Mesendoderm (in vitro differentiated cells): ENCODE measurements around the gene PGGT1B.

Source experiments
- DNase-seq: peaks from one replicate; pipeline ENCODE4 v3.0.0; 2013
- H2AK5ac ChIP-seq: 2 replicates; pipeline ENCODE4 v1.6.1; 2013; ENCODE audit warnings: low read length, inconsistent platforms
- H2BK120ac ChIP-seq: 2 replicates; pipeline ENCODE4 v1.6.1; 2013; ENCODE audit warnings: low read depth, mild to moderate bottlenecking, low read length, moderate library complexity, mixed read lengths
- H2BK15ac ChIP-seq: replicated peaks from 2 replicates; pipeline ENCODE4 v1.6.1; 2013; ENCODE audit warnings: low read depth, mild to moderate bottlenecking, moderate library complexity
- H2BK5ac ChIP-seq: 2 replicates; pipeline ENCODE4 v1.6.1; 2013; ENCODE audit warnings: low read length, inconsistent platforms
- H3K18ac ChIP-seq: 2 replicates; pipeline ENCODE4 v1.6.1; 2013; ENCODE audit warnings: mild to moderate bottlenecking, low read length, mixed read lengths
- H3K23ac ChIP-seq: one replicate; pipeline ENCODE4 v1.6.1; 2013; ENCODE audit warnings: low read length
- H3K27ac ChIP-seq: 2 replicates; pipeline ENCODE4 v1.5.1; 2013; ENCODE audit warnings: low read depth, mild to moderate bottlenecking, inconsistent platforms, low read length, moderate library complexity
- H3K27me3 ChIP-seq: 2 replicates; pipeline ENCODE4 v1.6.1; 2013; ENCODE audit warnings: low read length, control low read depth, mild to moderate bottlenecking, inconsistent platforms; ENCODE audit not compliant: insufficient read depth, poor library complexity
- H3K36me3 ChIP-seq: 2 replicates; pipeline ENCODE4 v1.6.1; 2013; ENCODE audit warnings: low read length, inconsistent platforms; ENCODE audit not compliant: control insufficient read depth, insufficient read depth
- H3K4ac ChIP-seq: one replicate; pipeline ENCODE4 v1.6.1; 2013; ENCODE audit warnings: low read depth, mild to moderate bottlenecking, low read length, moderate library complexity
- H3K4me1 ChIP-seq: 2 replicates; pipeline ENCODE4 v1.6.1; 2013; ENCODE audit warnings: low read depth, low read length, inconsistent platforms; ENCODE audit not compliant: control insufficient read depth
- H3K4me2 ChIP-seq: 2 replicates; pipeline ENCODE4 v1.6.1; 2013; ENCODE audit warnings: low read length
- H3K4me3 ChIP-seq: 2 replicates; pipeline ENCODE4 v1.5.1; 2013; ENCODE audit warnings: mild to moderate bottlenecking, low read length
- H3K56ac ChIP-seq: one replicate; pipeline ENCODE4 v1.6.1; 2013; ENCODE audit warnings: low read length
- H3K79me1 ChIP-seq: 2 replicates; pipeline ENCODE4 v1.6.1; 2013; ENCODE audit warnings: low read length, inconsistent platforms
- H3K79me2 ChIP-seq: 2 replicates; pipeline ENCODE4 v1.6.1; 2013; ENCODE audit warnings: mild to moderate bottlenecking, low read length; ENCODE audit not compliant: control insufficient read depth, insufficient read depth
- H3K9ac ChIP-seq: 2 replicates; pipeline ENCODE4 v1.6.1; 2013; ENCODE audit warnings: low read length, inconsistent platforms
- H4K5ac ChIP-seq: one replicate; pipeline ENCODE4 v1.6.1; 2013; ENCODE audit warnings: low read length
- H4K8ac ChIP-seq: one replicate; pipeline ENCODE4 v1.6.1; 2013; ENCODE audit warnings: low read depth, mild to moderate bottlenecking, control low read depth, low read length, moderate library complexity
- WGBS: extraction: QIAGEN DNeasy Blood & Tissue Kit; methylation state at CpG from one replicate; pipeline ENCODE4 v1.1.7; 2013; ENCODE audit warnings: low lambda C conversion rate, missing lambda C conversion rate; ENCODE audit not compliant: insufficient coverage; ENCODE audit errors: extremely low coverage; 5-methylcytosine and 5-hydroxymethylcytosine counted together

PGGT1B gene

GRCh38 chr5:115271295-115272050, 8.8 kb upstream of the PGGT1B start:
- H3K56ac ChIP-seq = no peak overlapping the region
- no peak overlapping the region for H3K4ac ChIP-seq
- no peak overlapping the region for H2AK5ac ChIP-seq
- H3K4me3 ChIP-seq = no peak overlapping the region
- no peak overlapping the region for H3K9ac ChIP-seq
- no peak overlapping the region for H4K5ac ChIP-seq
- no peak overlapping the region for H2BK120ac ChIP-seq
- H3K18ac ChIP-seq = no peak overlapping the region
- H3K36me3 ChIP-seq = no peaks in the 10 kb centered on the region
- no peaks in the 10 kb centered on the region for H3K4me1 ChIP-seq
- H3K27me3 ChIP-seq = no peaks in the 10 kb centered on the region
- H3K79me1 ChIP-seq = no peaks in the 10 kb centered on the region
- no peak overlapping the region for H3K4me2 ChIP-seq
- no peak overlapping the region for H2BK15ac ChIP-seq
- H3K27ac ChIP-seq = no peak overlapping the region
- DNase-seq = no peak
- H3K79me2 ChIP-seq = no peaks in the 10 kb centered on the region
- H4K8ac ChIP-seq = no peak overlapping the region
- WGBS = no CpG with 5 or more reads among the region's 6 CpGs
- no peak overlapping the region for H2BK5ac ChIP-seq
- no peak overlapping the region for H3K23ac ChIP-seq

GRCh38 chr5:115267617-115268016, 4.9 kb upstream of the PGGT1B start:
- H3K4me3 ChIP-seq = no peak overlapping the region

GRCh38 chr5:115265220-115265619, 2.5 kb upstream of the PGGT1B start:
- Histone ChIP-seq H3K23ac (no peak overlapping the region), H3K79me2 (peaks cover 13% of the 10 kb centered on the region), H3K27ac (no peak overlapping the region), H2BK5ac (no peak overlapping the region), H4K5ac (no peak overlapping the region), H3K36me3 (no peaks in the 10 kb centered on the region), H3K4ac (no peak overlapping the region), H3K27me3 (no peaks in the 10 kb centered on the region), H3K18ac (no peak overlapping the region), H3K79me1 (peaks cover 5% of the 10 kb centered on the region), H3K4me3 (no peak overlapping the region), H3K4me2 (no peak overlapping the region), H2AK5ac (no peak overlapping the region), H3K4me1 (peaks cover 4% of the 10 kb centered on the region), H3K56ac (no peak overlapping the region), H2BK120ac (no peak overlapping the region), H2BK15ac (no peak overlapping the region), H3K9ac (no peak overlapping the region), H4K8ac (no peak overlapping the region)
- WGBS = no CpG with 5 or more reads among the region's 13 CpGs
- DNase-seq = no peak

More at GRCh38 chr5:115267617-115268016, 4.9 kb upstream of the PGGT1B start:
- no peak overlapping the region for H2AK5ac ChIP-seq
- no peak overlapping the region for H3K9ac ChIP-seq
- DNase-seq = no peak
- H3K27ac ChIP-seq = no peak overlapping the region
- no peaks in the 10 kb centered on the region for H3K79me1 ChIP-seq
- H3K36me3 ChIP-seq = no peaks in the 10 kb centered on the region
- H3K4me2 ChIP-seq = no peak overlapping the region
- H3K79me2 ChIP-seq = no peaks in the 10 kb centered on the region
- H3K23ac ChIP-seq = no peak overlapping the region
- H2BK15ac ChIP-seq = no peak overlapping the region
- no peak overlapping the region for H2BK5ac ChIP-seq
- H3K18ac ChIP-seq = no peak overlapping the region
- no peaks in the 10 kb centered on the region for H3K27me3 ChIP-seq
- H3K4me1 ChIP-seq = no peaks in the 10 kb centered on the region
- no peak overlapping the region for H2BK120ac ChIP-seq
- no peak overlapping the region for H3K4ac ChIP-seq
- H3K56ac ChIP-seq = no peak overlapping the region
- no peak overlapping the region for H4K8ac ChIP-seq
- no peak overlapping the region for H4K5ac ChIP-seq

GRCh38 chr5:115264786-115265185, 2.1 kb upstream of the PGGT1B start:
- Histone ChIP-seq H3K27me3 (no peaks in the 10 kb centered on the region), H3K56ac (no peak overlapping the region), H2AK5ac (no peak overlapping the region), H4K8ac (no peak overlapping the region), H2BK5ac (no peak overlapping the region), H3K4me2 (no peak overlapping the region), H3K23ac (no peak overlapping the region), H3K27ac (no peak overlapping the region), H3K4ac (no peak overlapping the region), H2BK120ac (no peak overlapping the region), H3K9ac (no peak overlapping the region), H2BK15ac (no peak overlapping the region), H3K4me1 (peaks cover 4% of the 10 kb centered on the region), H3K79me2 (peaks cover 14% of the 10 kb centered on the region), H3K18ac (no peak overlapping the region), H4K5ac (no peak overlapping the region), H3K79me1 (peaks cover 5% of the 10 kb centered on the region), H3K36me3 (no peaks in the 10 kb centered on the region), H3K4me3 (no peak overlapping the region)
- no CpG with 5 or more reads among the region's 13 CpGs for WGBS
- DNase-seq = no peak

GRCh38 chr5:115263078-115263380, 352 bp upstream of the PGGT1B start:
- Histone ChIP-seq H2BK120ac (no peak overlapping the region), H3K27ac (peak overlapping the region; percentile 84), H3K4ac (peak overlapping the region; percentile 74), H3K79me2 (peaks cover 17% of the 10 kb centered on the region), H3K36me3 (no peaks in the 10 kb centered on the region), H3K18ac (peak overlapping the region; percentile 45), H3K79me1 (peaks cover 7% of the 10 kb centered on the region), H4K8ac (peak overlapping the region; percentile 56), H4K5ac (no peak overlapping the region), H3K4me2 (peak overlapping the region; percentile 63), H2AK5ac (no peak overlapping the region), H3K27me3 (no peaks in the 10 kb centered on the region), H3K23ac (no peak overlapping the region), H2BK15ac (no peak overlapping the region), H3K4me3 (peak overlapping the region; percentile 93), H2BK5ac (peak overlapping the region; percentile 17), H3K56ac (peak overlapping the region; percentile 95), H3K4me1 (peaks cover 4% of the 10 kb centered on the region), H3K9ac (peak overlapping the region; percentile 90)
- WGBS = no CpG with 5 or more reads among the region's 7 CpGs
- no peak for DNase-seq

GRCh38 chr5:115262011-115262320, 711 bp downstream of the PGGT1B start:
- peaks cover 7% of the 10 kb centered on the region for H3K79me1 ChIP-seq
- no peak overlapping the region for H3K18ac ChIP-seq
- H3K23ac ChIP-seq = no peak overlapping the region
- H4K5ac ChIP-seq = no peak overlapping the region
- DNase-seq = peak; percentile 28
- H2AK5ac ChIP-seq = no peak overlapping the region
- H2BK120ac ChIP-seq = no peak overlapping the region
- H3K27me3 ChIP-seq = no peaks in the 10 kb centered on the region
- peak overlapping the region; percentile 93 for H3K4me3 ChIP-seq
- peak overlapping the region; percentile 90 for H3K9ac ChIP-seq
- H3K79me2 ChIP-seq = peaks cover 18% of the 10 kb centered on the region
- H3K4ac ChIP-seq = no peak overlapping the region
- no peak overlapping the region for H4K8ac ChIP-seq
- H2BK5ac ChIP-seq = no peak overlapping the region
- peak overlapping the region; percentile 41 for H3K4me2 ChIP-seq
- WGBS = no CpG with 5 or more reads among the region's 8 CpGs
- peak overlapping the region; percentile 95 for H3K56ac ChIP-seq
- no peaks in the 10 kb centered on the region for H3K36me3 ChIP-seq
- H3K27ac ChIP-seq = no peak overlapping the region
- H2BK15ac ChIP-seq = no peak overlapping the region
- peaks cover 4% of the 10 kb centered on the region for H3K4me1 ChIP-seq
